HepG2 (cell line): ENCODE measurements around the gene BCL2. TPM values are rescaled to one million over a fixed set of nuclear protein-coding genes. Genes with fewer than 3 reads are reported as not detected.

ENCODE experiments used
- ATAC-seq: fragments of 200-7000 bp; cut with Tn5 transposase; 3 replicates; pipeline ENCODE4 v1.9.1; 2020; ENCODE audit warnings: mild to moderate bottlenecking, moderate library complexity
- BruUV-seq: library from RNA; stranded (reverse); fragments of 400-500 nt; replicated peaks from 2 replicates; lab custom pipeline; 2021; lab: Mats Ljungman, UMichigan
- CTCF ChIA-PET: fragments of 300-600 bp; formaldehyde crosslinking; extraction: SDS; loops from one replicate; lab custom pipeline; 2021; ENCODE audit warnings: low total read pairs, inconsistent platforms, low intra/inter-chr PET ratio; lab: Yijun Ruan, JAX
- POLR2A ChIA-PET: fragments of 350-600 bp; sonication (Branson Sonifier 250); formaldehyde crosslinking; loops from one replicate; lab custom pipeline; 2020; ENCODE audit warnings: antibody characterized with exemption, inconsistent platforms; lab: Yijun Ruan, JAX
- DNase-seq: peaks from one replicate; pipeline ENCODE4 v3.0.0-alpha.2; 2015; ENCODE audit warnings: low spot score
- FAIRE-seq: peaks from 3 replicates; lab custom pipeline; 2011; peaks lifted over from hg19 to GRCh38; lab: Jason Lieb, UNC
- H2AFZ ChIP-seq: one replicate; pipeline ENCODE4 v1.6.1; 2011; ENCODE audit warnings: low read length, inconsistent platforms
- H3K27ac ChIP-seq: fragments of 300-600 bp; 3 replicates; pipeline ENCODE4 v1.8.0; 2011; ENCODE audit warnings: mixed run types, mild to moderate bottlenecking, mixed read lengths, low read length, inconsistent platforms; ENCODE audit not compliant: insufficient read depth; ENCODE audit errors: extremely low read length
- H3K27me3 ChIP-seq, 2 experiments: fragments of 200-600 bp in 1 of 2; 2 replicates in 1 of 2; 3 replicates in 1 of 2; pipeline versions ENCODE4 v1.6.0 to v1.8.0; 2011; ENCODE audit warnings: low read length in 2 of 2, mild to moderate bottlenecking in 2 of 2, moderate library complexity in 2 of 2, inconsistent platforms in 1 of 2; ENCODE audit not compliant: insufficient read depth in 2 of 2, control insufficient read depth in 1 of 2
- H3K36me3 ChIP-seq, 2 experiments: fragments of 200-600 bp in 1 of 2; replicated peaks in 1 of 2; 2 replicates in 1 of 2; 3 replicates in 1 of 2; pipeline versions ENCODE4 v1.5.1 to v1.8.0; 2011; ENCODE audit warnings: low read length in 2 of 2, inconsistent platforms in 1 of 2; ENCODE audit not compliant: insufficient read depth in 2 of 2, control insufficient read depth in 1 of 2
- H3K4me1 ChIP-seq: 2 replicates; pipeline ENCODE4 v1.5.1; 2012; ENCODE audit warnings: low read length, inconsistent platforms; ENCODE audit not compliant: insufficient read depth
- H3K4me2 ChIP-seq: 2 replicates; pipeline ENCODE4 v1.6.0; 2011; ENCODE audit warnings: low read depth, low read length, inconsistent platforms
- H3K4me3 ChIP-seq, 3 experiments: fragments of 200-600 bp in 1 of 3; sonication (generic), shearing (Covaris generic) in 1 of 3; replicated peaks in 1 of 3; 2 replicates each; pipeline ENCODE4 v1.5.1; 2011 to 2016; ENCODE audit warnings: low read length in 3 of 3, inconsistent platforms in 2 of 3, low read depth in 2 of 3, mild to moderate bottlenecking in 2 of 3, control low read depth in 1 of 3, mixed read lengths in 1 of 3; ENCODE audit not compliant: insufficient read depth in 1 of 3
- H3K79me2 ChIP-seq: one replicate; pipeline ENCODE4 v1.6.1; 2011; ENCODE audit warnings: low read length, inconsistent platforms; ENCODE audit not compliant: insufficient read depth
- H3K9ac ChIP-seq: 2 replicates; pipeline ENCODE4 v1.6.0; 2011; ENCODE audit warnings: mild to moderate bottlenecking, low read depth, low read length, inconsistent platforms; ENCODE audit not compliant: insufficient read depth
- H3K9me3 ChIP-seq: 2 replicates; pipeline ENCODE4 v1.5.1; 2012; ENCODE audit warnings: mild to moderate bottlenecking, low read length
- H4K20me1 ChIP-seq: 2 replicates; pipeline ENCODE4 v1.6.0; 2011; ENCODE audit warnings: inconsistent platforms, mild to moderate bottlenecking, low read length, moderate library complexity; ENCODE audit not compliant: insufficient read depth
- SPEN ChIP-seq: sonication (generic); formaldehyde crosslinking; IDR thresholded peaks from 2 replicates; pipeline ENCODE4 v1.5.1; 2020; ENCODE audit warnings: low read depth, mild to moderate bottlenecking, missing genetic modification reagents
- ZMAT3 ChIP-seq: sonication (generic); formaldehyde crosslinking; conservative IDR thresholded peaks from 2 replicates; pipeline ENCODE4 v1.7.0; 2021; ENCODE audit warnings: missing genetic modification reagents
- WGBS: methylation state at CpG from one replicate; pipeline ENCODE4 v1.1.6; 2017; ENCODE audit warnings: low lambda C conversion rate; 5-methylcytosine and 5-hydroxymethylcytosine counted together
- in situ Hi-C: cut with HindIII; loops from 2 replicates; pipeline ENCODE4 v1.10.0; 2017; ENCODE audit warnings: low pct_unique_long_range_greater_than_20kb; ENCODE audit not compliant: extremely low pct_ligation_motif_present
- intact Hi-C: fragments of 100-400 bp; cut with micrococcal nuclease; formaldehyde crosslinking; loops from one replicate; pipeline ENCODE4 v1.10.0; 2022; ENCODE audit not compliant: unreplicated experiment
- polyA plus RNA-seq, 8 experiments: library from polyadenylated mRNA; depleted of rRNA in 3 of 8; stranded (reverse) in 7 of 8; unstranded in 1 of 8; fragments of >200 nt; fragmentation: Illumina TruSeq in 4 of 8; extraction: Trizol in 4 of 8; gene quantifications; 2 replicates each; pipeline versions ENCODE4 v1.2.1 to v1.2.3, GENCODE V29; 2011 to 2016; ENCODE audit warnings: low read depth in 4 of 8, missing spikeins in 1 of 8, mixed read lengths in 1 of 8; ENCODE audit not compliant: insufficient read depth in 1 of 8
- total RNA-seq, 5 experiments: library from RNA; depleted of rRNA; stranded (reverse); fragments of >200 nt; fragmentation: Illumina TruSeq; extraction: Trizol; gene quantifications; 2 replicates each; pipeline ENCODE4 v1.2.3, GENCODE V29; 2016; ENCODE audit warnings: low read depth in 1 of 5
- TF ChIP-seq, protein P1 (sequence below): sonication (generic); formaldehyde crosslinking; IDR thresholded peaks from 2 replicates; pipeline ENCODE4 v1.5.1; 2020; ENCODE audit warnings: missing genetic modification reagents, mild to moderate bottlenecking, borderline replicate concordance

BCL2 gene
- total and polyA plus RNA-seq, 2 of the 13 experiments (the other 11 are each of a cell fraction or from before 2014, with no cell fraction given), result 0.07 to 0.53 TPM

DNA sequence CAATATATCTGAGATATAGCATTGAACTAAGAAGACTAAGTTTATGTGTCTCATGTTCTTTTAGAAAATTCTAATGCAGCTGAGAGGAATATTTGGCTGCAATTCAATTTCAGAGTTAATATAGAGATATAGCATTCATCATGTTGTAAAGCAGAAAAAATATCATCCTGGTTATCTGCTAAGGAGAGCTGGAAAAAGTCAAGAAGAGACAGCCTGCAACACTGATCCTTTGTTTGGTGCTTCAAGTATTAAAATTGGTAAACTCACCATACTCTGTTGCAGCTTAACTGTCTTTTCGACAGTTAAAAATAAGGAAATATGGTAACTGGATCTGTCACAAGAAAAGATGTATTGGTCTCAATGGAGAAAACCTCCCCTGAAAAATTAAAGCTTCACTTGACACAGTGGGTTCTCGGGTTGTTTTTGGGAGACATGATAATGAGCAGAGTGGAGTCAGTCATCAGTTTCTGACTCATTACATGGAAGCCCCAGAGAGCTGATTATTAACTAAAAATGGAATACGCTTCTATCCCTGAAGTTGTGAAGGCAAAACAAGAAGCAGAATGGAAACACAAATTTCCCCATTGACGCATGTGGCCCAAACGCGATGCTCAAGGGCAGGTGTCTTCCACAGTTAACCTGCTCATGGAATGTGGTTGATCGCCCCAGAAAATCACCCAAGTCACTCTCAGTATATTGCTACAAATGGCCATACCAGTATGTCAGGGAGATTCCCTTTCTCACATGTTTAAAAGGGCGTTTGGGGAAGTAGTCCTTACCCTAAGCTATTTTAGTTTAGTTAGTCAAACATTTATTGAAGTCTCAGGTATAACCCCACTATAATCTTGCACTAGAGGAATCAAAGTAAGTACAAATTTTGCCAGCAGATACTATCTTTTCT is 8.2 kb downstream of the BCL2 start:
- no peaks in the 10 kb centered on the region for H3K79me2 ChIP-seq

DNA sequence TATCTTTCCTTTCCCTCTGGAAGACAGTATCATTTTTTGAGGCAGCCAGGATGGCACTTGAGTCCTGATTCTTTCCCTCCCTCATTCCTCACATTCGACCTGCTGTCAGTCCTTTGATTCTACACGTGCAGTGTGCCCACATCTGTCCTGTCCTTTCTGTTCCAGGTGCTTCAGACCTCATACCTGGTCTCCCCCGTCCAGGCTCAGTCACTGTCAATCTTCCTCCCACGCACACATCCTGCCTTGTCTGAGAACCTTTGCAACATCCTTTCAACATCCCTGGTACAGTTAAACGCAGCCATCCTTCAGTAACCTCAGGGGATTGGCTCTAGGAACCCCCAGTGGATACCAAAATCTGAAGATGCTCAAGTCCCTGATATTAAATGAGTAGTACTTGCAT is 10.1 kb downstream of the BCL2 start:
- DNase-seq (no peak), FAIRE-seq (no peak), ATAC-seq (no peak)
- BruUV-seq, result no TSS peak
- Histone ChIP-seq H3K4me2 (no peak overlapping the region), H3K79me2 (no peaks in the 10 kb centered on the region), H3K27ac (no peak overlapping the region), H3K4me3 (no peak overlapping the region), H4K20me1 (no peaks in the 10 kb centered on the region), H3K27me3 (peaks cover 0 to 26% of the 10 kb centered on the region in 2 experiments; a peak in 4 of 5 replicates), H3K36me3 (no peaks in the 10 kb centered on the region), H3K9ac (no peak overlapping the region), H2AFZ (no peak overlapping the region), H3K4me1 (no peaks in the 10 kb centered on the region), H3K9me3 (no peaks in the 10 kb centered on the region)
- 9% methylated on average over 5 of the region's 5 CpGs for WGBS
- no peak for TF ChIP-seq SPEN (CRISPR knock-in tag)
- ChIA-PET CTCF (no interaction called here), POLR2A (no interaction called here)
- in situ Hi-C loops, result no loop called here
- intact Hi-C loops, result no loop called here

More for the DNA sequence above, 8.2 kb downstream of the BCL2 start:
- no peaks in the 10 kb centered on the region for H3K36me3 ChIP-seq
- intact Hi-C loops (no loop called here), in situ Hi-C loops (loop anchor here (10.0 kb wide), 1 partner anchor 177 kb away; no protein-coding TSS in a partner anchor)
- ATAC-seq (no peak), FAIRE-seq (no peak)
- no peaks in the 10 kb centered on the region for H4K20me1 ChIP-seq
- ChIA-PET CTCF (no interaction called here), POLR2A (no interaction called here)
- H3K9ac ChIP-seq, result no peak overlapping the region
- no peak overlapping the region for H2AFZ ChIP-seq
- H3K4me2 ChIP-seq, result no peak overlapping the region
- peaks cover 0 to 16% of the 10 kb centered on the region in 2 experiments; a peak in 4 of 5 replicates for H3K27me3 ChIP-seq
- WGBS, result 32% methylated on average over 8 of the region's 8 CpGs
- TF ChIP-seq ZMAT3 (CRISPR knock-in tag), result no peak
- TF ChIP-seq, protein P1, sequence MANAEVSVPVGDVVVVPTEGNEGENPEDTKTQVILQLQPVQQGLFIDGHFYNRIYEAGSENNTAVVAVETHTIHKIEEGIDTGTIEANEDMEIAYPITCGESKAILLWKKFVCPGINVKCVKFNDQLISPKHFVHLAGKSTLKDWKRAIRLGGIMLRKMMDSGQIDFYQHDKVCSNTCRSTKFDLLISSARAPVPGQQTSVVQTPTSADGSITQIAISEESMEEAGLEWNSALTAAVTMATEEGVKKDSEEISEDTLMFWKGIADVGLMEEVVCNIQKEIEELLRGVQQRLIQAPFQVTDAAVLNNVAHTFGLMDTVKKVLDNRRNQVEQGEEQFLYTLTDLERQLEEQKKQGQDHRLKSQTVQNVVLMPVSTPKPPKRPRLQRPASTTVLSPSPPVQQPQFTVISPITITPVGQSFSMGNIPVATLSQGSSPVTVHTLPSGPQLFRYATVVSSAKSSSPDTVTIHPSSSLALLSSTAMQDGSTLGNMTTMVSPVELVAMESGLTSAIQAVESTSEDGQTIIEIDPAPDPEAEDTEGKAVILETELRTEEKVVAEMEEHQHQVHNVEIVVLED (CRISPR knock-in tag), result no peak
- TF ChIP-seq, all 625 proteins: peak for 0
- H3K27ac ChIP-seq, result no peak overlapping the region
- BruUV-seq, result no TSS peak
- no peak for DNase-seq
- H3K4me3 ChIP-seq, result no peak overlapping the region
- H3K9me3 ChIP-seq, result no peaks in the 10 kb centered on the region
- H3K4me1 ChIP-seq, result no peaks in the 10 kb centered on the region
